ENCODE results near the gene HSPA12A. TPM values are rescaled to one million over a fixed set of nuclear protein-coding genes. Genes with fewer than 3 reads are reported as not detected.

HSPA12A gene
- total and polyA plus RNA-seq, 2 experiments from 2014 or later = 8.3 to 9.6 TPM

DNA sequence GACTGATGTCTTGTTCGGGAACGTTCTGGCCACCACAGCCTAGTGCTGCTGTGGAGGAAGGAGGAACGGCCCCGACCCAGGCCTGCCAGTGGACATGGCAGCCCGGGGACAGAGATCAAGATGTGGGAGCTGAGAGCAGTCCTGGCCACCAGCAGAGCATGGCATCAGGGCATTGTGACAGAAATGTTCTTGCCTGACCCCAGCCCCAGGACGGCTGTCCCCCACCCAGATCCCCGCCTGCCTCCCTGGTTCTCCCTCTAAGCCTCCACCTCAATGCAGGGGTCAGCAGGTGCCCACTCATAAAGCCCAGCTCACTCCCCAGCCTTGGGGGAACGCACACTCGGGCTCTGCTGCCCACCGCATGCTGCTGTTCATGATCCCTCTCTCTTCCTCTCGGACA, 42.9 kb upstream of the HSPA12A start:
- no peak overlapping the region for H3K4me3 ChIP-seq
- H3K27ac ChIP-seq = no peak overlapping the region
- TF ChIP-seq, protein P1, sequence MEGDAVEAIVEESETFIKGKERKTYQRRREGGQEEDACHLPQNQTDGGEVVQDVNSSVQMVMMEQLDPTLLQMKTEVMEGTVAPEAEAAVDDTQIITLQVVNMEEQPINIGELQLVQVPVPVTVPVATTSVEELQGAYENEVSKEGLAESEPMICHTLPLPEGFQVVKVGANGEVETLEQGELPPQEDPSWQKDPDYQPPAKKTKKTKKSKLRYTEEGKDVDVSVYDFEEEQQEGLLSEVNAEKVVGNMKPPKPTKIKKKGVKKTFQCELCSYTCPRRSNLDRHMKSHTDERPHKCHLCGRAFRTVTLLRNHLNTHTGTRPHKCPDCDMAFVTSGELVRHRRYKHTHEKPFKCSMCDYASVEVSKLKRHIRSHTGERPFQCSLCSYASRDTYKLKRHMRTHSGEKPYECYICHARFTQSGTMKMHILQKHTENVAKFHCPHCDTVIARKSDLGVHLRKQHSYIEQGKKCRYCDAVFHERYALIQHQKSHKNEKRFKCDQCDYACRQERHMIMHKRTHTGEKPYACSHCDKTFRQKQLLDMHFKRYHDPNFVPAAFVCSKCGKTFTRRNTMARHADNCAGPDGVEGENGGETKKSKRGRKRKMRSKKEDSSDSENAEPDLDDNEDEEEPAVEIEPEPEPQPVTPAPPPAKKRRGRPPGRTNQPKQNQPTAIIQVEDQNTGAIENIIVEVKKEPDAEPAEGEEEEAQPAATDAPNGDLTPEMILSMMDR (IDR thresholded peaks at IDR 0.05; ENCODE audit: low read depth, low read length) = no peak
- DNase-seq (ENCODE audit: low read depth in 1 of 2, low spot score in 1 of 2) = no peak
- no peaks in the 10 kb centered on the region for H3K36me3 ChIP-seq
- H3K4me1 ChIP-seq (ENCODE audit: low read depth) = no peaks in the 10 kb centered on the region
- no peaks in the 10 kb centered on the region for H3K27me3 ChIP-seq
- H3K9me3 ChIP-seq (ENCODE audit: low read depth) = no peaks in the 10 kb centered on the region

DNA sequence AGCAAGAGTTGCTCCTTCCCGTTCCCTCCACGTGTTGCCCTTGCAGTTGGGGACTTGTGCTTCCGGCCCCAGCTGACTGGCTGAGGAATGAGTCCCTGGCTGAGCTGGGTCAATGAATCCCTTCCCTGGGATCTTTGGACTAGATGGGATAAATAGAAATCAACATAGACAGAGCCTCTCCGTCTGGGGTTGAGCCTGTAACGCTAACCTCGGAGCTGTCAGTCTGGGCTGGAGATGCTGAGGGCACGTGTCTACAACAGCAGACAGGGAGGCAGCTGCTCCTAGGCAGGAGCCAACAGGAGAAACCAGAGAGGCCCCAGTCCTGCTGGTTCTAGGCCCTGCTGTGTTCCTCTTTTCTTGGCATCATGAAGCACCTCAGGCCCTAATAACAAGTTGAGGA, 42.3 kb upstream of the HSPA12A start:
- H3K9me3 ChIP-seq (ENCODE audit: low read depth) = no peaks in the 10 kb centered on the region
- H3K36me3 ChIP-seq = no peaks in the 10 kb centered on the region
- DNase-seq (ENCODE audit: low read depth in 1 of 2, low spot score in 1 of 2) = no peak
- no peaks in the 10 kb centered on the region for H3K27me3 ChIP-seq
- no peaks in the 10 kb centered on the region for H3K4me1 ChIP-seq (ENCODE audit: low read depth)
- H3K27ac ChIP-seq = no peak overlapping the region
- no peak overlapping the region for H3K4me3 ChIP-seq
- TF ChIP-seq, protein P1 (IDR thresholded peaks at IDR 0.05; ENCODE audit: low read depth, low read length) = no peak

DNA sequence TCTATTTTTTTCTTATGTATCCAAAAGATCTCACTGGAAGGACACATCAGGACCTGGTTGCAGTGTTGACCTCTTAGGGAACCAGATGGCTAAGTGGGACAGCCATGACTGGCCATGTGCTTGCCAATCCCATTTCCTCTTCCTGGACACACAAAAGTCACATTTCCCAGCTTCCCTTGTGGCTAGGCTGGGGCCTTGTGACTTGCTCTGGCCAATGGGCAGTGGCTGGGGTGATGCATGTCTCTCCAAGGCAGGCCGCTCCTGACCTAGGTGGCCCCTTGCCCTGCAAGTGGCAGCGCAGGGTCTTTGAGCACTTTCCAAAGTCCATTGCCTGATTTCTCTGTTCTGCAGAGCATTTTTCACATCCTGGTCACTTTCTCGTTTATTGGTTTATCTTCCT, 41.7 kb upstream of the HSPA12A start:
- no peaks in the 10 kb centered on the region for H3K27me3 ChIP-seq
- no peak overlapping the region for H3K27ac ChIP-seq
- TF ChIP-seq, protein P1 (IDR thresholded peaks at IDR 0.05; ENCODE audit: low read depth, low read length) = no peak
- H3K36me3 ChIP-seq = no peaks in the 10 kb centered on the region
- H3K4me1 ChIP-seq (ENCODE audit: low read depth) = no peaks in the 10 kb centered on the region
- H3K9me3 ChIP-seq (ENCODE audit: low read depth) = no peaks in the 10 kb centered on the region
- H3K4me3 ChIP-seq = no peak overlapping the region
- DNase-seq (ENCODE audit: low read depth in 1 of 2, low spot score in 1 of 2) = no peak

DNA sequence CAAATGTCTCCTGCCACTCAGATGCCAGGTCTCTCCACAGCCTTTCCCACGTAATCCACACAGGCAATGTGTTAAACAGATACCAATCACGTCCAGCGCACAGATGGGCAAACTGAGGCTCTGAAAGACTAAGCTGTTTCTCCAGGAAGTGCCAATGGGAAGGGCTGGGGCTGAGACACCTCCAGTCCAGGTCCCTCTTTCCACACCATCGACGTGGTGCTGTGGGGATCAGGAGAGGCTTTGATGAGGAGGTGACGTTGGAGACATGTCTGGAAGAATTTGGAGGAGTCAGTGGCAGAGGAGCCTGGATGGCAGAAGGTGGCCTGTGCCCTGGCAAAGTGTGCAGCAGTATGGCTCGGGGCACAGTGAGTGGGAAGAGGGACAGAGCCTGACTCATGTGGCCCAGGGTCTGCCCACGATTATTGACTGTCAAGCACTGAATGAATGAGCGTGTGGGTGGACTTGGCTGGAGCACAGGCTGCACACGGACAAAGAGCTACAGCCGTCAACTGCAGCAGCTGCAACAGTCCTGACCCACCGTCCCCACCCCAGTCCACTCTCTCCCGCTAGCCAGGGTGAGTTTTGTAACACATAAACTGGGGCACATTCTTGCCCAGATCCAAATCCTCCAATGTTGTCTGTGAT, 40.8 kb upstream of the HSPA12A start:
- H3K27ac ChIP-seq = no peak overlapping the region
- H3K27me3 ChIP-seq = no peaks in the 10 kb centered on the region
- H3K4me3 ChIP-seq = no peak overlapping the region
- H3K4me1 ChIP-seq (ENCODE audit: low read depth) = no peaks in the 10 kb centered on the region
- no peaks in the 10 kb centered on the region for H3K36me3 ChIP-seq
- H3K9me3 ChIP-seq (ENCODE audit: low read depth) = no peaks in the 10 kb centered on the region
- TF ChIP-seq, protein P1 (IDR thresholded peaks at IDR 0.05; ENCODE audit: low read depth, low read length) = no peak
- peak in 1 of 2 donors; percentile 25 for DNase-seq (ENCODE audit: low read depth in 1 of 2, low spot score in 1 of 2)

DNA sequence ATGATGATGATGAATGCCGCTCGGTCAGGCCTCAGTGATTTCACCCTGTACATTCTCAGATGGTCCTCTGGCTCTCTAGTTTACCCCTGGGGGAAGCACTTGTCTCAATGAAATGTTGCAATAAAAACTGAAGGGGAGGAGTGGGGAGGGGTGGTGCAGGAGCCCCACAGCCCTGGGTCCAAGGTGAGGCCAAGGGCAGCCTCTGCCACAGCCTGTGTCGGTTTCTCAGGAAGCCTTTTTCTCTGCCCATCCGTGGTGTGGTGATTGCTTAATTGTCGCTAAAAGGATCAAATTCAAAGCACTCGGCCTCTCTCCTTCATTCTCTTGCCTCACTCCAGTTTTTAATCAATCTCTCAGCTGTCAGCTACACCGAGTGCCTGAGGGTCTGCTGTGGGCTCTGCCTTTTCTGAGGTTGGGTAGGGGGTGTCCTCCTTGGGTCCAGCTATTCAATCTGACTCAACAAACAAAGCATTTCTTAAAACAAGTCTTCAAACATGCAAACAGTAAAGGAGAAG, 39.1 kb upstream of the HSPA12A start:
- Histone ChIP-seq H3K27ac (no peak overlapping the region), H3K9me3 (ENCODE audit: low read depth) (no peaks in the 10 kb centered on the region), H3K4me1 (ENCODE audit: low read depth) (no peaks in the 10 kb centered on the region), H3K36me3 (no peaks in the 10 kb centered on the region), H3K27me3 (no peaks in the 10 kb centered on the region), H3K4me3 (no peak overlapping the region)
- DNase-seq (ENCODE audit: low read depth in 1 of 2, low spot score in 1 of 2) = no peak
- TF ChIP-seq, protein P1 (IDR thresholded peaks at IDR 0.05; ENCODE audit: low read depth, low read length) = no peak
